OCI-LY1 (cell line): ENCODE measurements around the gene CHCHD2.

ENCODE experiments used
- EZH2 ChIP-seq: fragments of 200-600 bp; sonication (generic), shearing (Covaris generic); IDR thresholded peaks from 2 replicates; pipeline ENCODE4 v1.8.0; 2017; ENCODE audit warnings: borderline replicate concordance, mixed run types, mild to moderate bottlenecking, antibody characterized with exemption, low read length, moderate library complexity, mixed read lengths
- TF ChIP-seq, protein P1 (sequence below): fragments of 200-600 bp; sonication (generic), shearing (Covaris generic); IDR thresholded peaks from 2 replicates; pipeline ENCODE4 v1.5.1; 2017; ENCODE audit warnings: mild to moderate bottlenecking, antibody characterized with exemption, low read length, moderate library complexity, mixed read lengths

DNA sequence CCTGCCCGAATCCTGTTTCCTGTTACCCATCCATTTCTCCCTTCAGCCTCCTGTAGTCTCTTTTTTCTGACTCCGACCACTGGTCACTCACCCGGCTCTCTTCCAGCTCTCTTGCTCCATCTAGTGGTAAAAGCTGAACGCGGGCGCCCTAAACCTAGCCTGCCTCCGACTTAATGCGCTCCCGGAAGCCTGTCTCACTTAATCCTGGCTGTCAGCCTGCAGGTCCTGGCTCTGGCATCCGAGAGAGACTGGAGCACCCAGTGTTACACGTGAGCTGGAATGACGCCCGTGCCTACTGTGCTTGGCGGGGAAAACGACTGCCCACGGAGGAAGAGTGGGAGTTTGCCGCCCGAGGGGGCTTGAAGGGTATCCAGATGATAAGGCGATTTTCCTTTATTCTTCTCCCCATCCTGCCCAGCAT lies 31.9 kb downstream of the CHCHD2 start:
- TF ChIP-seq EZH2 = no peak
- TF ChIP-seq, protein P1, sequence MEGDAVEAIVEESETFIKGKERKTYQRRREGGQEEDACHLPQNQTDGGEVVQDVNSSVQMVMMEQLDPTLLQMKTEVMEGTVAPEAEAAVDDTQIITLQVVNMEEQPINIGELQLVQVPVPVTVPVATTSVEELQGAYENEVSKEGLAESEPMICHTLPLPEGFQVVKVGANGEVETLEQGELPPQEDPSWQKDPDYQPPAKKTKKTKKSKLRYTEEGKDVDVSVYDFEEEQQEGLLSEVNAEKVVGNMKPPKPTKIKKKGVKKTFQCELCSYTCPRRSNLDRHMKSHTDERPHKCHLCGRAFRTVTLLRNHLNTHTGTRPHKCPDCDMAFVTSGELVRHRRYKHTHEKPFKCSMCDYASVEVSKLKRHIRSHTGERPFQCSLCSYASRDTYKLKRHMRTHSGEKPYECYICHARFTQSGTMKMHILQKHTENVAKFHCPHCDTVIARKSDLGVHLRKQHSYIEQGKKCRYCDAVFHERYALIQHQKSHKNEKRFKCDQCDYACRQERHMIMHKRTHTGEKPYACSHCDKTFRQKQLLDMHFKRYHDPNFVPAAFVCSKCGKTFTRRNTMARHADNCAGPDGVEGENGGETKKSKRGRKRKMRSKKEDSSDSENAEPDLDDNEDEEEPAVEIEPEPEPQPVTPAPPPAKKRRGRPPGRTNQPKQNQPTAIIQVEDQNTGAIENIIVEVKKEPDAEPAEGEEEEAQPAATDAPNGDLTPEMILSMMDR = peak; percentile 99
